ENCODE data around the gene SLC5A6.
A peak's percentile ranks its signal among the peaks of the same experiment; 100 is the strongest.

Gene SLC5A6

GRCh38 chr2:27250652-27251379 lies 38.7 kb upstream of the SLC5A6 start:
- Histone ChIP-seq H3K9me3 (ENCODE audit: low read depth, low read length) (no peaks in the 10 kb centered on the region), H3K36me3 (ENCODE audit: insufficient read depth, low read length) (no peaks in the 10 kb centered on the region), H3K9ac (ENCODE audit: insufficient read length) (no peak overlapping the region), H3K4me3 (no peak overlapping the region), H3K27ac (no peak overlapping the region)
- TF ChIP-seq EZH2 (IDR thresholded peaks at IDR 0.05): no peak
- TF ChIP-seq POLR2AphosphoS5 (IDR thresholded peaks at IDR 0.05; ENCODE audit: borderline replicate concordance, low read depth, low read length): no peak
- no peak for TF ChIP-seq FOXP2 (optimal IDR thresholded peaks at IDR 0.05; ENCODE audit: control extremely low read depth, extremely low read length, insufficient read depth)
- DNase-seq (ENCODE audit: low read depth, low spot score): no peak

DNA sequence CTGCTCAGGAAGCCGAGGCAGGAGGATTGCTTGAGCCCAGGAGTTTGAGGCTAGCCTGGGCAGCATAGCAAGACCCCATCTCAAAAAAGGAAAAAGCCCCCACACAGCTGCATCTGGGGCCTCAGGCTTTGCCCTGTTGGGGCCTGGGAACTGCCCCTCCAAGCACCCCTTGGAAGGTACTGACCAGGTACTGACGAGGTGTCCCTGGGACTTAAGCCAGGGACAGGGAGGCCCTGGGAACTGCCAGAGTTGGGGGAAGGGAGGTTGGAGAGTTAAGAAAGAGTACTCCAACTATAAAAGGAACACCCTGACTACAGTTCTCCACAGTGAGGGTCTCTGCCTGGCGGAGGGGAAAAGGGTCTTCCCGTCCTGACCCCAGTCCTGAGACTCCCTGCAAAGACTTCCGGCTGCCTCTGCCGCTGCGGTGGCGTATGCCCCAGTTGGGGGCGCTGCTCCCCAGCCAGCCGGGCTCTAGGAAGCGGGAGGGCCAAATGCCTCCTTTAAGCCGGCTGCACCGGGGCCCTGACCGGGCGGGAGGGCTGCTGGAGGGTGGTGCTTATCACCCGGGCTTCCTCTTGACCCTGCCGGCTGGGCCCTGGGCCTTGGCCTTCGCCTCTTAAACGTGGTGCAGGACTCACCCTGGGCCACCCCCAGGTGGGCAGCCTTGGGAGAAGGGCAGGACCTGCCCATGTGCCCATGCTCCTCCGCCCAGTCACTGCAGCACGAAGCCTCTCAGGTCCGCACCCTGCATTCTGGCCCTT lies 38.0 kb upstream of the SLC5A6 start:
- Histone ChIP-seq H3K27ac (no peak overlapping the region), H3K36me3 (ENCODE audit: insufficient read depth, low read length) (peaks cover 1% of the 10 kb centered on the region; the same call in 1 of the 2 replicates), H3K9me3 (ENCODE audit: low read depth, low read length) (no peaks in the 10 kb centered on the region), H3K9ac (ENCODE audit: insufficient read length) (no peak overlapping the region), H3K4me3 (no peak overlapping the region)
- no peak for DNase-seq (ENCODE audit: low read depth, low spot score)
- TF ChIP-seq POLR2AphosphoS5 (IDR thresholded peaks at IDR 0.05; ENCODE audit: borderline replicate concordance, low read depth, low read length) (no peak), FOXP2 (optimal IDR thresholded peaks at IDR 0.05; ENCODE audit: control extremely low read depth, extremely low read length, insufficient read depth) (no peak), EZH2 (IDR thresholded peaks at IDR 0.05) (no peak)

- DNase-seq (ENCODE audit: low read depth, low spot score): no peak
- no peaks in the 10 kb centered on the region for H3K9me3 ChIP-seq (ENCODE audit: low read depth, low read length)
- TF ChIP-seq POLR2AphosphoS5 (IDR thresholded peaks at IDR 0.05; ENCODE audit: borderline replicate concordance, low read depth, low read length) (no peak), EZH2 (IDR thresholded peaks at IDR 0.05) (no peak), FOXP2 (optimal IDR thresholded peaks at IDR 0.05; ENCODE audit: control extremely low read depth, extremely low read length, insufficient read depth) (no peak)
- no peak overlapping the region for H3K4me3 ChIP-seq
- no peak overlapping the region for H3K9ac ChIP-seq (ENCODE audit: insufficient read length)
- no peak overlapping the region for H3K27ac ChIP-seq
- H3K36me3 ChIP-seq (ENCODE audit: insufficient read depth, low read length): peaks cover 7% of the 10 kb centered on the region; the same call in 1 of the 2 replicates
These were observed 37.3 kb upstream of the SLC5A6 start for GRCh38 chr2:27249159-27249890.

- H3K27ac ChIP-seq: no peak overlapping the region
- no peak for TF ChIP-seq FOXP2 (optimal IDR thresholded peaks at IDR 0.05; ENCODE audit: control extremely low read depth, extremely low read length, insufficient read depth)
- TF ChIP-seq POLR2AphosphoS5 (IDR thresholded peaks at IDR 0.05; ENCODE audit: borderline replicate concordance, low read depth, low read length): no peak
- TF ChIP-seq EZH2 (IDR thresholded peaks at IDR 0.05): no peak
- no peak overlapping the region for H3K4me3 ChIP-seq
- H3K9me3 ChIP-seq (ENCODE audit: low read depth, low read length): no peaks in the 10 kb centered on the region
- peaks cover 21% of the 10 kb centered on the region for H3K36me3 ChIP-seq (ENCODE audit: insufficient read depth, low read length)
- no peak for DNase-seq (ENCODE audit: low read depth, low spot score)
- no peak overlapping the region for H3K9ac ChIP-seq (ENCODE audit: insufficient read length)
These were observed 35.8 kb upstream of the SLC5A6 start for GRCh38 chr2:27247893-27248292.

GRCh38 chr2:27245626-27246025 lies 33.6 kb upstream of the SLC5A6 start:
- H3K9me3 ChIP-seq (ENCODE audit: low read depth, low read length): no peaks in the 10 kb centered on the region
- peak overlapping the region; percentile 70 for H3K27ac ChIP-seq
- peaks cover 44% of the 10 kb centered on the region for H3K36me3 ChIP-seq (ENCODE audit: insufficient read depth, low read length)
- no peak overlapping the region for H3K4me3 ChIP-seq
- no peak for TF ChIP-seq POLR2AphosphoS5 (IDR thresholded peaks at IDR 0.05; ENCODE audit: borderline replicate concordance, low read depth, low read length)
- no peak for TF ChIP-seq FOXP2 (optimal IDR thresholded peaks at IDR 0.05; ENCODE audit: control extremely low read depth, extremely low read length, insufficient read depth)
- no peak for TF ChIP-seq EZH2 (IDR thresholded peaks at IDR 0.05)
- no peak for DNase-seq (ENCODE audit: low read depth, low spot score)
- no peak overlapping the region for H3K9ac ChIP-seq (ENCODE audit: insufficient read length)

- TF ChIP-seq POLR2AphosphoS5 (IDR thresholded peaks at IDR 0.05; ENCODE audit: borderline replicate concordance, low read depth, low read length): no peak
- TF ChIP-seq FOXP2 (optimal IDR thresholded peaks at IDR 0.05; ENCODE audit: control extremely low read depth, extremely low read length, insufficient read depth): no peak
- TF ChIP-seq EZH2 (IDR thresholded peaks at IDR 0.05): no peak
- no peak overlapping the region for H3K9ac ChIP-seq (ENCODE audit: insufficient read length)
- H3K36me3 ChIP-seq (ENCODE audit: insufficient read depth, low read length): peaks cover 49% of the 10 kb centered on the region
- no peak overlapping the region for H3K4me3 ChIP-seq
- DNase-seq (ENCODE audit: low read depth, low spot score): no peak
- no peaks in the 10 kb centered on the region for H3K9me3 ChIP-seq (ENCODE audit: low read depth, low read length)
- H3K27ac ChIP-seq: peak overlapping the region; percentile 70
These were observed 33.0 kb upstream of the SLC5A6 start for GRCh38 chr2:27245116-27245515.

DNA sequence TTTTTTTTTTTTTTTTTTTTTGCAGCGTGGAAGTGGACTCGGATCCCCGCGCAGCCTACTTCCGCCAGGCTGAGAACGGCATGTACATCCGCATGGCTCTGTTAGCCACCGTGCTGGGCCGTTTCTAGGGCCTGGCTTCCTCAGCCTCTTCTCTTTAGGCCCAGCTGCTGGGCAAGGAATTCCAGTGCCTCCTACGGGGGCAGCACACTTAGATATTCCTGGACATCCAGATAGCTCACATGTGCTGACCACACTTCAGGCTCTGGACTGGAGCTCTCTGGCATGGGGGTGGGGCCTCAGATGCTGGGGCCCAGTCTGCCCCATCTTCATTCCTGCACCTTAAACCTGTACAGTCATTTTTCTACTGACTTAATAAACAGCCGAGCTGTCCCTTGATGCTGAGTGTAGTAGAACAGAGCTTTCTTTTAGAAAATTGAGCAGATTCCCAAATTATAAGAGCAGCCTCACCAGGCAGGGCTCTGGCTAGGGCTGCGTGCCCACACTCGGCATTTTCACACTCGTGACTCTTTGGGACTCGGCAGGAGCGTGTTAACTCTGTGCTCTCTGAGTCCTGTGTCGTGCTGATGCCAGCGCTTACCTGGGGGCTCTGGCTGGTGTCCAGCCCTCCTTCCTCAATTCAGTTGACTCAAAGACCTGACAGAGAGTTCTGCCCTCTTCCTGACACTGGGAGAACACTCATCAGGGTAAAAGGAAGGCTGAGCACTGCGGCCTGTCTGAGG lies 31.5 kb upstream of the SLC5A6 start:
- H3K9me3 ChIP-seq (ENCODE audit: low read depth, low read length): no peaks in the 10 kb centered on the region
- H3K9ac ChIP-seq (ENCODE audit: insufficient read length): no peak overlapping the region
- H3K4me3 ChIP-seq: no peak overlapping the region
- DNase-seq (ENCODE audit: low read depth, low spot score): no peak
- no peak overlapping the region for H3K27ac ChIP-seq
- peaks cover 64% of the 10 kb centered on the region for H3K36me3 ChIP-seq (ENCODE audit: insufficient read depth, low read length)
- no peak for TF ChIP-seq EZH2 (IDR thresholded peaks at IDR 0.05)
- no peak for TF ChIP-seq FOXP2 (optimal IDR thresholded peaks at IDR 0.05; ENCODE audit: control extremely low read depth, extremely low read length, insufficient read depth)
- no peak for TF ChIP-seq POLR2AphosphoS5 (IDR thresholded peaks at IDR 0.05; ENCODE audit: borderline replicate concordance, low read depth, low read length)

Data from SK-N-MC (cell line).